ENCODE results near the gene C10orf71.

The C10orf71 gene

DNA sequence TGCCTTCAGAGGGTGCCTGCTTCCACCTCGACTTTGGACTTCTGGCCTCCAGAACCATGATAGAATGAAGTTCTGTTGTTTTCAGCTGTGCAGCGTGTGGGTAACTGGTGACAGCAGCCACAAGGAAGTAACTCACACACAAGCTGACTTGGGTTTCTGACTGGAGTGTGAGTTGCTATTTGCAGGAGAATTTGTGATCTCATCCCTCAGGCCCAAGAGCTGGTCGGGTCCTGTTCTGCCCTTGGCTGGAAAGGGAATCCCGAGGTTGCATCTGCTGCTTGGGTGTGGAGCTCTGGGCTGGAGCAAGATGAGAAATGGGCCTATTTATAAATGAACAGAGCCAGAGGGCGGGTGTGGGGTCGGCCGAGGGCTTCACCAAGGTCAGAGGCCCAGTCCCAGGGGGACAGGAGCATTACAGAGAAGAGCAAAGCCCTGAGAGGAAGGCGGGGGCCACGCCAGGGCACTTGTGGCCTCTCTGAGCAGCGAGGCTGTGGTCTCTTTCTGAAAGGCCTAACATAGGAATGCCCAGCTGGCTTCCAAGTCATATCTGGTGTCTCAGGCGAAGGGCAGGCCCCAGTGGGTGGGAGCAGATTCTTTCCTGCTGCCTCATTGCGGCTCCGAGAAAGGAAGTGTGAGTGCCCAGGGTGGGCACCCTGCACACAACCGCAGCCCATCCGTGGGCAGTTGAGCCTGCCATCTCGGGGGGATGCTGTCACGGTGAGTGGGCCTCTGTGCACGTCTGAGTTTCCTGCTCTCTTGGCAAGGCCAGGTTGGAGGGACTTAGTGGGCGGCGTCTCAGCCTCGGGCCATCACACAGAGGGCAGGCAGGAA is 26.5 kb upstream of the C10orf71 start:
- no peak for DNase-seq (ENCODE audit: low spot score)

DNA sequence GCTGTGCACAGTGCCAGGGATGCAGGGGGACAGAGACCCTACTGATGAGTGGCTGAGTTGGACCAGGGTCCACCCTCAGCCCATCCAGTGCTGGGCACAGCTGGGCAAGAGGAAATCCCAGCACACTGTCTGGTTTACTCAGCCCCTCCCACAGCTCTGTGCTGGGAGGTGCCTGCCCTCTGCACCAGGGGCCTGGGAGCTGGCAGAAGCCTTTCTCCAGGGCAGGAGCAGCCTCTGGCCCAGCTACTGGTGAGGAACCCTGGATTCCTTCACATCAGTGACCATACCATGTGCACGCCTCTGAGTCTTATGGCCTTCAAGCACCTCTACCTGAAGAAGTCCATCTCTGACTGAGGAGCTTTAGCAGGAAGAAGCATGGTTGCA is 25.9 kb upstream of the C10orf71 start:
- no peak for DNase-seq (ENCODE audit: low spot score)

DNA sequence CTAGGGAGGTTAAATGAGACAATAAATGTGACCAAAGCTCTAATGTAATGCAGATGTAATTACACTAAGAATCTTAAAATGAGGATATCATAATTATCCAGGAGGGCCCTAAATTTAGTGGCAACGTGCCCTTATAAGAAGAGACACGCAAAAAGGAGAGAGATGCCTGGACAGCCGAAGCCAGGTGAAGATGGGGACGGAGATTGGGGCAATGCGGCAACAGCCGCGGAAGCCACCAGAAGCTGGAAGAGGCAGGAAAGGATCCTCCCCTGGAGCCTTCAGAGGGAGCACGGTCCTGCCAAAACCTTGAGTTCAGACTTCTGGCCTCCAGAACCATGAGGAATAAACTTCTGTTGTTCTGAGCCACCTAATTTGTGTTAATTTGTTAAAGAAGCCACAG is 25.3 kb upstream of the C10orf71 start:
- DNase-seq (ENCODE audit: low spot score), result no peak

DNA sequence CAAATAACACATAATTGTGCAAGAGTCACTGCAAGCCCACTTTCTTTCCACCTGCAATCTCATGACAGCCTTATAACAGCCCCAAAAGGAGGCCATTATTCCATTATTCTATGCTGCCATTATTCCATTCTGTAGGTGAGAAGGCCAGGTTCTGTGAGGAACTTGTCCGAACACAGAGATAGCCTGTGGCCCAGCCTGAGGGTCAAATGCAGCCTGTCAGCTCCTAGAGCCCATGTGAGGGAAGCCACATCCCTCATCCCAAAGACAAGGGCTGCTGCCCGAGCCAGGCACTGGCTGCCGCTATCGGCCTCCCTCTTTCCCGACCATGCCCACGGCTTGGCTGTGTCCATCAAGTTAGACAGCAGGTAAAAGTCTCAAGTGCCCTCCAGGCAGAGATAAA is 24.1 kb upstream of the C10orf71 start:
- no peak for DNase-seq (ENCODE audit: low spot score)

DNA sequence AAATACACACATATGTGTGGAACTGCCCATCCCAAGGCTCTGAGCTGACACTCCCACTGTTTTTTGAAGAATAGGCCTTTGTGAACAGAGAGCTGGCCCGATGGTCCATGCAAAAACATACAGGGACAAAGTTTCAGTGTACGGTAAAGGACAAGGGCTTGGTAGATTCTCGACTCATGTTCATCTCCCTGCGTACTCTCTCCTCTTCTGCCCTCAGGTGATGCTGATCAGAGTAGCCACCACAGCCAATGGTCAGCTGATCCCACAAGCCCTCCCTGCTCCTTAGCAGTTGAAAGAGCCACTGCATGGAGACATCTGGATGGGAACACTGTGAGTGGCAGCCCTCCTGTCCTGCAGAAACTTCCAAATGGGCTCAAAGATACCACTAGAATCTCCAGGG is 23.1 kb upstream of the C10orf71 start:
- peak; percentile 26 for DNase-seq (ENCODE audit: low spot score)

DNA sequence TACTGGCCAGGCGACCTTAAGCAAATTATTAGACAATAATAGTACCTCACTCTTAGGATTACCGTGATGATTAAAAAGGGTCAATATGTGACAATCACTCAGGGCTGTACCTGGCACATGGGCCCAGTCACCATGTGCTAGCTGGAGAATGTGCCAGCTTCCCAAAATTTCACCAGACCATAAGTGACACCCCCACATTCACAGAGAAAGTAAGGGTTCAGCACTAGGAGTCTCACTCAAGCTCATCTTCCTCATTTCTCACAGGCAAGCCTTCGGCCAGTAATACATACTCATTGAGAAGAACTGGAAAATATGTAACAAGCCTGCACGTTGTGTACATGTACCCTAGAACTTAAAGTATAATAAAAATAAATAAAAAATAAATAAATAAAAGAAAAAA is 22.4 kb upstream of the C10orf71 start:
- DNase-seq (ENCODE audit: low spot score), result no peak

DNA sequence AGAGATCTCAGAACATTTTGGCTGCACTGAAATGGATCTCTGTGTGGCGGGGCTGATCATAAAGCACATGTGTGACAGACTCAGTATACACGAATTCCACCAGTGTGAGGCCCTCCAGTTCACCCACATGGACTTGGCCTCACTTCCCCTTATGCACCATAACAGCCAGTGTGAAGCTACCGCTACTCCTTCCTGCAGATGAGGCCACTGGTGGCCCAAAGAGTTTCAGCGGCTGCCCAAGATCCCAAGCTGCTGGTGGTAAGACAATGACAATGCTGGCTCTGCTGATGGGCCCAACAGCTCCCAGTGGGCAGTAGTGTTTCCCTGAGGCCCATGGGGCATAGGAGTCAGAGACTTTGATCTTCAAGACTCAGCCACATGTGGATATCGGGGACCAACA is 21.0 kb upstream of the C10orf71 start:
- no peak for DNase-seq (ENCODE audit: low spot score)

DNA sequence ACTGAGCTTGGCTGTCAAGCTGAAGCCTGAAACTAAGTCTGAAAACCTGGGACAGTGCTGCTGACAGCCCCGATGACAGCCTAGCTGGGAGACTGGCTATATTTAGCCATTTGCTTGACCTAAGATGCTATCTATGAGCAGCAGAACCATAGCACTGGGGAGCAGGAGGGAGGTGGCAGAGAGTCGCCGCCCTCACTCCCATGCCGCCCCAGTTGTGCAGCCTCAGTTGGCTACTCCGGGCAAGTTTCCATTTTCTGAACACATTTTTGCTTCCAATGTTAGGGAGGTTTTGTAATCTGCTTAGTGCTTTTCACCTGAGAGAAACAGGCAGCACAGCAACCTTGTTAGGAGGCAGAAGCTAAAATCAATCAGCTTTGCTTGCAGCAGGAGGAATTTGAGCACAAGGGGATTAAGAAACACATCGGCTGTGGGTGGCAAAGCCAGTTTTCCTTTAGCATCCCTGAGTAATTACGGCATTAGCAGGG is 20.4 kb upstream of the C10orf71 start:
- DNase-seq (ENCODE audit: low spot score), result no peak

DNA sequence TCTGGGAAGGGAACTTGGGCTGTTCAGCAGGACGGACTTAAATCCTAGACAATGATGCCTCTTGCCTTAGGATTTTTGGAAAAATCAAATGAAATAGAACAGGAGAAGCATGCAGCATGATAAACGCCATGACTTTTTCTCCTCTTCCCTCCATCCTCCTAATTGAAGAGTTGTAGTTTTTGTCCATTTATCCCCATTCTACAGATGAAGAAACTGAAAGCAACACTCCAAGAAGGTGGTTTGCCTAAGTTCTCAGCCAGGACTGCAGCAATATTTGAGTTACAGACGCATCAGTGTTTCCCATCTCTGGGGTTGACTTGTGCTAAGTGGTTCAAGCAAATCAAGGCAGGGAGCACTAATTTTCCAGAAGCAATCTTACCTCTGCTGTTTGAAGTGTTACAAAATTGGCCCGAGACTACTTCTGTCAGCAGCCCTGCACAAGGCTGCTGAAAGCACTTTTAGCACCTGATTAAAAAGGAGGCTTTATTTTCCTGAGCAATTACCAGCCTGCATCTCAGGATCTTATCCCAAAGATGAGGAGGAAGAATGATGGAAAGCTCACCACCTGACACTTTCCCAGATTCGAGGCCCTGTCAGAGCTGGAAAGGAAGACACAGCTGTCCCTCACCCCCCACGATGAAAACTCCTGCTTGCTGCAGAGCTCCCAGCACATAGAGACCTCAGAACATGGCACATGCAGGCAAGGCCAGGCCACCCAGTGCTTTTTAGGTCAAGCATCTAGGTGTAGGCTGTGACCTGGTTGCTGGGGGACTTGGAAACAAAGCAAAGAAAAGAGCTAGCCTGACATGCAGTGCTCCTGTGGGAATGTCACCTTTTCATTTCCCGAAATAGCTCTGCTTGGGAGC is 19.7 kb upstream of the C10orf71 start:
- DNase-seq (ENCODE audit: low spot score), result no peak

DNA sequence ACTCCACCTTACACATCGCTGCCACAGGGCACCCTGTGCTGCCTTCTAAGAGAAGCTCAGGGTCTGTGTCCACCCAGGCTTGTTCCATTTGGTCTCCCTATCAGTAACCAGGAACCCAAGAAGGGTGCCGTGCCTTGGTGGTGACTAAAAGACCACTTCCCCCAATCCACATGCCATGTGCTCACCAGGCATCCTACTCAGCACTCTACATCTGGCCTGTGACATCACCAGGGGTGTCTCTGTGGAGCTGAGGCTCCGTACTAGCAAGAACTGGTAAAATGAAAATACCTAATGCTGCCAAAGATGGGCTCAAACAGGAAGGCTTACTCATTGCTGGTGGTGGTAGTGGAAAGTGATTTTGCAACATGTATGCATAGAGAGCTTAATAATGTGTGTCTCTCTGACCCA is 19.0 kb upstream of the C10orf71 start:
- no peak for DNase-seq (ENCODE audit: low spot score)

DNA sequence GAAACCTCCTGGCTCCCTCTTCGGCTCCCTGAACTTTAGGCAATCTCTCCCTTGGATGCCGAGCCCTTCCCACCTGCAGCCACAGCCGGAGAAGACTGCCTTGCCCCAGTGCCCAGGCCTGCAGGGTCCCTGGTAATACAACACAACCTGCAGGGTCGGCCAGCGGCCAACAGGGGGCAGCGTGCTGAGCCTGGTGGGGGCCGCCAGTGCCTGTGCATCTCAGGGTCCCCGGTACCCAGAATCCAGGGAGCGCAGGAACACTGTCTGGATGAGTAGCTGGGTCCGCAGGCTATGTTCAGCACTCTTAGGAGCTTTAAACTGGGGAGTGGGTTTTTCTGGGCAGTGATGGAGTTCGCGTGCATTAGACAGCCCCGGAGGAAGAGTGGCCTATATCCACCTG is 17.5 kb upstream of the C10orf71 start:
- DNase-seq (ENCODE audit: low spot score), result no peak

DNA sequence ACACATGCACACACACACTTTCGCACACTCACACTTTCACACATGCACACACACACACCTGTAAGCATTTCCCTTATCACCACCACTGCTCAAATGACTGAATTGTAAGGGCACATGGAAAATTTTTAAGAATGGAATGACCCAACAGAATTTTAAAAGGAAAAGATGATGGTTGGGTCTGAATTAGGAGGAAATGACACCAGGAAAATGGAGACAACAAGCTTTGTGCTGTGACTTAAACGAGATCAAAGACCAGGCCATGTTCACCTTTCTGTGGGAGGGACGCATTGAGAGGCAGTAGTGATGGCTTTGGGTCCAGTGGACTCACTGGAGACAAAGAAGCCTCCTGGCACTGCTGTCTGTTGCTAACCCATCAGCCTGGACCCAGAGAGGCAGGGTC is 16.7 kb upstream of the C10orf71 start:
- DNase-seq (ENCODE audit: low spot score), result no peak

DNA sequence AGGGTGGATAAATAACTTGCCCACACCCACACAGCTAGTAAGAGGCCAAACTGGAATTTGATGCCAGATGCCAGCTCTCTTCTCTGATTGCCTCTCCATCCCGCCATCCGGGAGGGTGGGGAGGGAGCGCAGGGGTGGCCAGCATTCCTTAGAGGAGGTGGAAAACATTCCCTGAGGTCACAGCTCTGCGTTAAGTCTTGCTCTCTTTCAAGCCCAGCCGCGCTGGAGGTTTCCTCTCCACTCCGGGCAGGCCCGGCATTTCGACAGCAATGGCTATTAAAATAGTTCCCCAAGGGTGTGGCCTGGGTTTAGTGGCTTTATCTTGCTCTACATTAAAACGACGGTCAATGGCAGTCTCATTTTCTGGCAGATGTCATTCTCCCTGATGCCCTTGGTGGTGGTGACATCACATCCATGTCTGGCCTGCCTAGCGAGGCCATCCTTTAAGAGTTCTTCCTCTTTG is 16.1 kb upstream of the C10orf71 start:
- no peak for DNase-seq (ENCODE audit: low spot score)

DNA sequence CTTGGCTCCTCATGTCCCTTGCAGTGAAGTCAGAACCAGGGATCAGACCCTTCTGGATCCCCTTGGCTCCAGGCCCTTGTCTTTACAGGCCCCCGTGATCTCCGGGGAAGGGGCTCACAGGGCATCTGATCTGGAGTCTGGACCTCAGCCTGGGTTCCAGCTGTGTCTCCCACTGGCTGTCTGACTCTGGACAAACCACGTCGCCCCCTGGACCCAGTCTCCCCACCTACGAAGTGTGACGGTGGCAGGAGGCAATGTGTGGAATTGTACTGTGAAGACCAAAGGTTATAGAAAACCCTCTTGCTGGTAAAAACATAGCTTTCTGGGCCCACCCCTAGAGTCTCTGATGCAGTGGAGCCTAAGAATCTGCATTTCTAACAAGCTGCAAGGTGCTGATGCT is 15.5 kb upstream of the C10orf71 start:
- DNase-seq (ENCODE audit: low spot score), result no peak

DNA sequence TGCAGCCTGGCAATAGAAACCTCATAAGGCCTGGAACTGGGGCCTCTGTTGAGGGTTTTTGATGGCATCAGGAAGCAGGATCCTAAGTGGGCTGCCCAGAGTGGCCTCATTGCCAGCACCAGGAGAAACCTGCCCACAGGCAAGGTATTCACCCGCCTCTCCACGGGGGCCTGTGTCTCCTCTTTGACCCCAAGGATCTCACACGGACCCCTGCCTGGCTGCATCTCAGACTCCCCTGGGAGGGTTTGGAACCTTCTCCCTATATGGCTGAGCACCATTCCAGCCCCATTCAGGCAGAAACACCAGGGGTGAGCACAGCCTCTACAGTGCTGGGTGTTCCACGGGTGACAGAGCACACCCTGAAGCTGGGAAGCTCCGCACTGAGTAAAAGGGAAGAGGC is 14.6 kb upstream of the C10orf71 start:
- no peak for DNase-seq (ENCODE audit: low spot score)

DNA sequence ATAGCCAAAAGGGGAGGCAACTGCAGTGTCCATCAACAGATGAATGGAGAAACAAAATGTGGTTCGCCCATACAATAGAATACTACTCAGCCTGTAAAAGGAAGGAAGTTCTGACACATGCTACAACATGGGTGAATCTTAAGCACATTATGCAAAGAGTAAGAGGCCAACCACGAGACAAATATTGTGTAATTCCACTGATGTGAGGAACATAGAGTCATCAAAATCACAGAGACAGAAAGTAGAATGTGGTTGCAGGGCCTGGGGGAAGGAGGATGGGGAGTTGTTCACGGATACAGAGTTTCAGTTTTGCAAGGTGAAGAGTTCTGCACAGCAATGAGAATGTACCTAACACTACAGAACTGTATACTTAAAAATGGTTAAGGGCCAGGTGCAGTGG is 13.7 kb upstream of the C10orf71 start:
- no peak for DNase-seq (ENCODE audit: low spot score)

DNA sequence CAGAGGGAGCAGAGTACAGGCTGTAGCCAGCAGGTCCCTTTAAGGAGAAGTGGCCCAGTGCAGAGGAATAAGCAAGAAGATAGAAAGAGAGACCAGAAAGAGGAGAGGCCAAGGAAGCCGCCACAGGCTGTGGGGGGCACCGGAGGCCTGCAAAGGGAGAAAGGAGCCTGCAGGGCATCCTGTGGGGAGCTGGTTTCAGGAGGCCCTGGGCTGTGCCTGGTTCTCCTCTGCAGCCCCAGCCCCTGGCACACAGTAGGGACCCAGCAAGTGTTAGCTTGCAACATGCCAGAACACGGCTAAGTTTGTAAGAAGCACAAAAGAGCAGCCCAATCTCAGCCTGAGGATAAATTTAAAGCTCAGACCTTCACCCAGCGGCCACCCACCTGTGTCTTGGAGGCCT is 12.3 kb upstream of the C10orf71 start:
- DNase-seq (ENCODE audit: low spot score), result no peak

DNA sequence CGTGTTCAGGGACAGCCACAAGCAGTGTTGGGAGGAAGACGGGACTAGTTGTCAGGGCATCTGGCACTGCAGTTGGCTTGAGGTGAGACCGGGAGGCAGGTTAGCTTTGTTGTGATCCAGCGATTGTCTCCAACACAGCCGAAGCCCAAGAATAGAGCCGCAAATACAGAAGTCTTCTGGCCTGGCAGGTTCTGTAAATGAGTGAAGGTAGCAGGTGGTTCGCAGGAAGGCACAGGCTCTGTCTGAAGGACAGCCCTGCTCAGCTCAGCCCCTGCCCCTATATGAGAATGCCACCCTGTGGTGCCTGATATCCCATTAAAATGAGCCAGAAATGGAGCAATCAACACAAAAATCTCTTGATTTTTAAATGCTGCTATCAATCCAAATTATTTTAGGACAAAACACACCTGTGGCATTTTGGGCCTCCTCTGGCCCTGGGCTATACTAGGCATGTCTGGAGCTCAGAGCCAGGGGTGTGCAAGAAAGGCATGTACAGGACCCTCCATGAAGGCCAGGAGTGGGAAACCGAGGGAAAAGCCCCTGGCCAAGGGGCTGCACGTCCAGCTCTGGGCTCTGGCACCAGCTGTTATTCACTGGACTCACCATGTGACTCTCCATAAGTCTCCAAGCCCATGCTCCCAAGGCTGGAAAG is 11.2 kb upstream of the C10orf71 start:
- no peak for DNase-seq (ENCODE audit: low spot score)

DNA sequence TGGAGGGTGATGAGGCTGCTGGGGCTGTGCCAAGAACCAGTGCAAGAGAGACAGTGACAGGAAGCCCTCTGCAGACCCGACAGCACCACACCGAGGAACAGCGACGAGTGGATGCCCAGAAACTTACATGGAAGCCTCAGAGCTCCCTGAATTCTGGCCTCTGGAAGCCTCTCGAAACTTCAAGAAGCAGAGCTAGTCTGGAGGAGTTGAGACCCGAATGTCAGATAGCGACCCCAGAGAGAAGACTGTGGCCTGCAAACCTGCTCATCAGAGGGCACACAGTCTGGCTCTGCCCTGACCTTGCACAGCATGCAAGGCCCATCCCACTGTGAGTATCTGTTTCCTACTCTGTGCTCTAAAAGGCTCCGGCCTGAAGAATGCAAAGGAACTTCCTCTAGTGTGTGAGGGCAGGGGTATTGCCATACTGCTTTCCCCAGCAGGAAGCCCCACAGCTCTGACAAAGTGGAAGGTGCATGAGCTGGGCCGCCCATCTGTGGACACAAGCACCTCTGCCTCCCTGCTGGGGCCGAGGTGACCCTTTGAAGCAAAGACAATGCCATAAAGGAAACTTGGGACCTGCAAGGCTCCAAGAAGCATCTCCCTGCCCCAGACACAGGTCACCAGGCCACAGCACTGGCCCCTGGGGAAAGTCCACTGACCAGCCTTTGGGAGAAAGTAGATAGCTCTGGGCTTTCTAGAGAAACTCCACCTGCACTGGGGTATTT is 10.5 kb upstream of the C10orf71 start:
- no peak for DNase-seq (ENCODE audit: low spot score)

DNA sequence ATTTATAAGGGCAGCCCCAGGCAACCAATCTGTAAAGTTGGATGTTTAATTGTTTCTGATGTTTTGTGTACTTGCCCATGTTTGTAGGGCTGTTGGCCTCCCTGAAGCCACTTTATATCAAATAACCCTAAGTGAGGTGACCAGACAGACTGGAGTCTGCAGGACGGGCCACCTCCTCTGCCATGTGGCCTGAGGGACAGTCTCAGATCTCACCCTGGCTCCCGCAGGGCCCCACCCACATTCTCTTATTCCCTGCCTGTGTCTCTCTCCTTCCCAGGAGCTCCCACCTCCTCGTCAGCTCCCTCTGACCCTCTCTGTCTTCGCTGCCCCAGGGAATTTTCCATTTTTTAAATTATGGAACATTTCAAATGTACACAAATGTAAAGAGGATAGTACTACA is 9.5 kb upstream of the C10orf71 start:
- DNase-seq (ENCODE audit: low spot score), result no peak

DNA sequence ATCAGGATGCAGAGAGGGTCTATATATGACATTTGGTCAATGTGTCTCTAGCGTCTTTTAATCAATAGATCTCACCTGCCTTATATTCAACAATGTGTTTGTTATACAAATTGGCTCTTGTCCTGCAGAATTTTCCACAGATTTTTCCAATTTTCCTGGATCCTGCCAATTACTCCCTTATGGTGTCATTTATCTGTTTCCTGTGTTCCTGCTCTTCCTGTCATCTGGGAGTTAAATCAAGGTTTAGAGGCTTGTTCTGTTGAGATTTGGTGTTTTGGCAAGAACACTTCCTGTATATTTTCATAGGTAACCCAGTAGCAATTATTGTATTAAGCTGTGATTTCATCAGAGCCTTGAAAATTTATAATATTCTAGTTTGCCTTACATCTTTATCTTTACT is 8.8 kb upstream of the C10orf71 start:
- DNase-seq (ENCODE audit: low spot score), result no peak

DNA sequence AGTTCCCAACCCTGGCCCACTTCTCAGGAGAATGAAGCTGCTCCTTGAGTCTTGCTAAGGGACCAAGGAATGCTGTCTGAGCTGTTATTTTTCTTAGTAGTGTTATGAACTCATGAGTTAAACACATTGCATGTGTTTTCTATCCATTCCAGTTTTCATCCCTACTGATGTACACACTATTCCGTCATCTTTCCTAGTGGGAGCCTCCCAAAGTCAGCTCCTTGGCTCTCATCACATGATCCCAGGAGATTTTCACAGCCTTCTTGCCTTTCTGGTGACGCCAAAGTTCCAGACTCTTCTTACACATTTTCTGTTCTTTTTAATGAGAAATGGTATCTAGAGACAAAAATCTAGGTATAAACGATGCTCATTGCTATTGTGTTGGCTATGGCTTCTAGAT is 8.4 kb upstream of the C10orf71 start:
- no peak for DNase-seq (ENCODE audit: low spot score)
